SU-DHL-6 (cell line): ENCODE results near the gene PPA2.

ENCODE experiments used
- CTCF ChIP-seq: fragments of 200-600 bp; sonication (generic); IDR thresholded peaks from one replicate; pipeline ENCODE4 v1.5.1; 2017; ENCODE audit warnings: antibody characterized with exemption, mild to moderate bottlenecking, low read length, moderate library complexity; ENCODE audit not compliant: insufficient read depth, poor library complexity, severe bottlenecking
- EZH2phosphoT487 ChIP-seq: fragments of 200-600 bp; sonication (generic), shearing (Covaris generic); conservative IDR thresholded peaks from 2 replicates; pipeline ENCODE4 v1.6.1; 2018; ENCODE audit warnings: mild to moderate bottlenecking, antibody characterized with exemption, low read length, moderate library complexity, mixed read lengths

- TF ChIP-seq CTCF (no peak), EZH2phosphoT487 (no peak)
Observed at GRCh38 chr4:105361053-105361452, 112.8 kb downstream of the PPA2 start.
